KBM-7 (cell line): ENCODE measurements around the gene TRPV6.

Experiments
- DNase-seq: peaks from one replicate; pipeline ENCODE4 v3.0.0-alpha.2; 2015
- in situ Hi-C: fragments of 300-500 bp; cut with MboI; formaldehyde crosslinking; loops from 2 replicates; pipeline ENCODE4 v1.14.3; 2020; ENCODE audit warnings: low sequenced_read_pairs, low pct_unique_long_range_greater_than_20kb, mixed read lengths

The TRPV6 gene

DNA sequence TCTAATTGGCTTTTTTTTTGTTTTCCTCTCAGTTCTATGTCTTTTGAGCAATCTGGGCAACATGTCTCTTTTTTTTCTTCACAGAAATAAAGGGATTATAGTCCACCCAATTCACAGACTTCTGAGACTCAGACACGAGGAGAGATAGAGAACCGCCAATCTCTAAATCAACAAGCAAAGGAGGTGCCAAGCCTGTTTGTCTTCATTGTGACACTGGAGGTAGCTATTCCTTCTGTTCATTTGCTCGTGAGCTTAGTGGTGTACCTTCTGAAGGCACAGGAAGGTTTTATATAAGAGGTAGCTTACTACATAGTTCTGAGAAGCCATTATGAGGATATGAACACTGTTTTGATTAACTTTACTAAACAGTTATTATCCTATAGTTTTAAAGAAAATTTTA is 24.6 kb downstream of the TRPV6 start:
- DNase-seq: no peak
- in situ Hi-C loops: loop anchor here (25.0 kb wide), 1 partner anchor 351 kb away; the partner anchor contains the start of gene TAS2R40

DNA sequence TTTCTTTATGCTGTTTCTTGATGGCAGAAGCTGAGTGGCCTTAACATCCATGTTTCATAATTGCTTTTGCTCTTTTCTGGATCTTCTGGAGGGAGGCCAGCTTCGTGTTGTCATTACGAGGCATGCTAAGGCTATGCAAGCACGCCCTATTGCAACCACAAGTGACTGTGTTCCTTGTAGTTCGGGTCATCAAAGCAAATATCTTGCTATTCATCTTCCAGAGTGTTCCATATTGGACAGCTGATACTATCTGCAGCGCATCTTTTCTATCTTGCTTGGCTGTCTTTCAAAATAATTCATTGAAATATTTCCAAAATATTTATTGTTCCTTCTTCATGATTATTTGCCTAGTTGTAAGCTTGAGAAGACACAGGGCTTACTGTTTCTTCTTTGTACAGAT is 25.7 kb downstream of the TRPV6 start:
- in situ Hi-C loops: loop anchor here (25.0 kb wide), 1 partner anchor 352 kb away; the partner anchor contains the start of gene TAS2R40
- no peak for DNase-seq

DNA sequence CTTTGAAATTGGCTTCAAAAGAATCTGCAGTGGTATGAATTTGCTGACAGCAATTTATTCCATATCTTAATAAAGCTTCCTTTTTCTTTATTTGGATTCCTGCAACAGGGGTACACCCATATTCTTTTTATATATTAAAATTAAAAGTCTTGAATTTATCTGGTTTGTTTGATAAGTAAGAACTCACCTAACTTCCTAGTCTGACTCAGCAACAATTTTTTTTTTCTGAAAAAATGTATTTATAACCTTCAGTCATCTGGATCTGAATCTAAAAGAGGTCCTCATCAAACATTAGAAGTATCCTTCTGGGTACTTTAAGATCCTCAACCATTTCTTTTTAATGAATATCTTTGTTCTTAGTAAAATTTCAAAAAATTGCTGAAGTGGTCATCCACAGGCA is 26.1 kb downstream of the TRPV6 start:
- no peak for DNase-seq
- in situ Hi-C loops: loop anchor here (25.0 kb wide), 1 partner anchor 353 kb away; the partner anchor contains the start of gene TAS2R40

DNA sequence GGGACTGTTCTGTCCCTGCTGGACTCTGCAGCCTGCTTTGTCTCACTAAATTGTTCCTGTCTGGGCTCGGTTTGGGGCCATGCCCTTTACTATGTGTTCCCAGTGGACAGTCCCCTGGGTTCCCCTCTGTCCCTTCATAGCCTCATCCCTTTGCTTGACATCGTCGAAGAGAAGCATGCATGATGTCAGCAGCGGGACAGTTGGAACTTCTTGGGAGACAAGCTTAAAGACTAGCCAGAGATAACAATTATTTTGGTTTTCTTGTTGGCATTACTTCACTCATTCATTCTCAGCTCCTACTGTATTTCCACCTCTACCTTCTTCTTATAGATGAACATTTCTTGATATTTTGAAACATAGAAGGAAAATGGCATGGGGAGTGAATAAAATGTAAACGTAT is 27.9 kb downstream of the TRPV6 start:
- no peak for DNase-seq
- in situ Hi-C loops: loop anchor here (25.0 kb wide), 1 partner anchor 355 kb away; the partner anchor contains the start of gene TAS2R40

DNA sequence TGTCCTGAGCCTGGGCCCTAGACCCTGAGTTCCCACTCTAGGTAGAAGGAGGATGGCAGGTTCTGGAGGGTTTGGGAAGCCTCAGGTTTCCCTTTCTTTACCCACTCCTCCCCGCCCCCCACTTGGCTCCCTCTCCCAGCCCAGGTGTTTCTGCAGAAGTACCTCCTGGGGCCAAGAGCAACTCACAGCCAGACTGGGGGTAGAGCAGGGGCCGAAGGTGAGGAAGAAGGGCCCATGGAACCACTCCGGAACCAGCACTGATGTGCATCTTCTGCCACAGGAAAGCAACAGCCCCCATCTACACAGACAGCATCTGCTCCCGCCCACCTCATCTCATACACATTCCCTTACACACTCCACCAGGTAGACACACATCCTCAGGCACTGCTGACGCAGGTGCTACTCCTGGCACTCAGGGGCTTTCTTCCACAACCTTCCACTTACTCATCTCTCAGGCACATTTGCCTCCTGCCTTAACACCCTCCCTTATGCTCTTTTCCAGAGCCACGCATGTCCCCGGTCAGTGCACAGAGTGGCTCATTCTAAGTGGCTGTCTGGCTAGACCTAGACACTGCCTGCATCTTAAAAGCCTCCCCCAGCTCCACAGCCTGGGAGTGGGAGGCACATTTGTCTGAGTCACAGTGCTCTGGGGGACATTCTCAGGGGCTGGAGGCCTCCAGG is 28.8 kb downstream of the TRPV6 start:
- in situ Hi-C loops: loop anchor here (25.0 kb wide), 1 partner anchor 356 kb away; the partner anchor contains the start of gene TAS2R40
- no peak for DNase-seq

DNA sequence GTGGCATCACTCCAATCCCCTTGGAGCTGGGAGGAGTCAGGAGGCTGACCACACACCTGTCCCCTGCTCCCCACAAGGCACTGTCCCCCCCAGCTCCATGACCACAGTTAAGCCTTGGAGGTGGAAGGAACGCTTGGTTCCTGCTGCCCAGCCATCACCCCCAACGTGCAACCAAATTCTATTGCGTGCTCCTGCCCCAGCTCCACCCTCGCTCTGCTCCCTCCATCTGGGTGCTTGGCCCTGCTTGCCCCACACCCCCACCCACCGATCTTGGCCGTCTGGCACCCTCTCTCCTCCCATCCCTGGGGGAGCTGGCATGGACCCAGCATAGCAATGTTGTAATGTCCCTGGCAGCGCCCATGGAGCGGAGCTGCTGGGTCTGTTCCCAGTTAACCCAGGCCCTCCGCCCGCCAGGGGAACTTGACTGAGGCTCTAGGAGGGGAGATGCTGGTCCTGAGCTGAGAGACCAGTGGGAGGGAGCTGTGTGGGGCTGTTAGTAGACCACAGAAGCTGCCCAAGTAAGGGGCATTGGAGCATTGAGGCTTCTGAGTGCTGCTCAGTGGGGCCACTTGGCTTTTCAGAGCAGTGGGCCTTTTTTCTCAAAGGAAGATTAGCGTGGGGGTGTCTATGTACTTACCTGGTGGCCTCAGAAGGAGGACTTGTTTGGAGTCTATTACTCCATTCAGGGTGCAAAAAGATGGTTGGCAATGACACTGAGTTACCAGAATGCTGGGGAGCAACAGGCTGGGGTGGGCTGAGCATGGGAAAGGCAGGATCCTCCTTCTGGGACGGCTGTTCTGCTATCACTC is 29.6 kb downstream of the TRPV6 start:
- DNase-seq: no peak
- in situ Hi-C loops: loop anchor here (25.0 kb wide), 1 partner anchor 356 kb away; the partner anchor contains the start of gene TAS2R40

DNA sequence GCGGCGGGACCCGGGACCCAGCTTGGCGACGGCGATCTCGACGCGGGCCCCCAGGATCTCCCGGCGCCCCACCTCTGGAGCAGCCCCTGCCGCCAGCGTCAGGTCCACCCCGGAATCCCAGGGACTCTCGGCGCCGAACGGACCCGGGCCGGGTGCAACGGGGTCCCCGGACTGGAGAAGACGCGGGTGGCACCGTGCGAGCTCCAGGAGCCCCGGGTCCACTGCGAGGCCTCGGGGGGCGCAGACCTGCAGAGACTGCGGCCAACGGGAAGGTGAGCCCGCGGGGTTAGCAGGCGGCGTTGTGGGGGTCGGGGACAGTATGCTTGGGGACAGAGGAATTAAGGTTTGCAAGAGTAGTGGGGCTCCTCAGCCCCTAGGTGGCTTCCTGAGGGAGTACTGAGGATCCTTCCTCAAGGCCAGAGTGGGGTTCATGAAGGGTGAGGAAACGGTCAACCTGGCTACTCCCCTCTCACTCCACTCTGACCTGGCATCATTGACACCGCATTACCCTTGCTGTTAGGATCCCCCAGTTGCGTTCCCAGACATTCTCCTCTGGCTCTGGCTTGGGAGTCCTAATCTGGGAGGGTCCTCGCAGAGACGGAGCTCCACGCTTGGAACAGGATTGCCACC is 30.3 kb downstream of the TRPV6 start:
- DNase-seq: peak; percentile 21
- in situ Hi-C loops: loop anchor here (25.0 kb wide), 1 partner anchor 357 kb away; the partner anchor contains the start of gene TAS2R40

DNA sequence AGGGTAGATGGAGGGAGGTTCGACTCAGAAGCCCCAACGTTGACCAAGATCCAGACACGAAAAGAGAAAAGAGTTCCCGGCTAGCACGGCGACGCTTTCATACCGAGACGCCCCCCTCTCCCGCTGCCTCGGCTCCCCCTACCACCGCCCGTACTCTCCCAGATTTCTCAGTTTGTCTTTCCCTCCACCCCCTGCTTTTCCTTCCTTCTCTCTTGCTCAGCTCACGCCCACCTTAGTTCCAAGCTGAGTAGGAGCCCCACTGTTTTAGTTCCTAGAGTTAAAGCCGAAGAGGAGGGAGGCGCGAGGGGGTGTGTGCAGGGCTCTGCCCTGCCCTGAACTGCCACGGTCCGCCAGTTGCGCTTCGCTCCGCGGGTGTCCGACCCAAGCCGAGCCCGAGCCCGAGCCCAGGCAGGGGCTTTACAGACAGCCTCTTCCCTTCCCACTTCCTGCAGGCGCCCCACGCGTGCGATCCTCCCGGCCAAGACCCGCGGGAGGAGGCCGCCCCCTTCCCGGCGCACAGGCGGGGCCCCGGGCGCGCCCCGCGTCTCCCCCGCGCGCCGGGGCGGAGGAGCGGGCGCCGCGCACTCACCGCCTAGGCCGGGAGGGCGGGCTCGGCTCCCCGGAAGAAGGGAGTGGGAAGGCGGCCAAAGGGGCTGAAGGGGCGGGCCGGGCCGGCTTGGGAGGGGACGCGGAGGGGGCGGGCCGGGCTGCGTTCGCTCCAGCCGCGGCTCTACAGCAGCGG is 31.0 kb downstream of the TRPV6 start, which contains the start of gene EPHB6:
Gene EPHB6 (plus strand): TSS at position 705 of the 742 bp plus-strand sequence. CDS start 8,152 bp downstream, outside the sequence.
- in situ Hi-C loops: loop anchor here (25.0 kb wide), 1 partner anchor 358 kb away; the partner anchor contains the start of gene TAS2R40
- DNase-seq: peak; percentile 78

DNA sequence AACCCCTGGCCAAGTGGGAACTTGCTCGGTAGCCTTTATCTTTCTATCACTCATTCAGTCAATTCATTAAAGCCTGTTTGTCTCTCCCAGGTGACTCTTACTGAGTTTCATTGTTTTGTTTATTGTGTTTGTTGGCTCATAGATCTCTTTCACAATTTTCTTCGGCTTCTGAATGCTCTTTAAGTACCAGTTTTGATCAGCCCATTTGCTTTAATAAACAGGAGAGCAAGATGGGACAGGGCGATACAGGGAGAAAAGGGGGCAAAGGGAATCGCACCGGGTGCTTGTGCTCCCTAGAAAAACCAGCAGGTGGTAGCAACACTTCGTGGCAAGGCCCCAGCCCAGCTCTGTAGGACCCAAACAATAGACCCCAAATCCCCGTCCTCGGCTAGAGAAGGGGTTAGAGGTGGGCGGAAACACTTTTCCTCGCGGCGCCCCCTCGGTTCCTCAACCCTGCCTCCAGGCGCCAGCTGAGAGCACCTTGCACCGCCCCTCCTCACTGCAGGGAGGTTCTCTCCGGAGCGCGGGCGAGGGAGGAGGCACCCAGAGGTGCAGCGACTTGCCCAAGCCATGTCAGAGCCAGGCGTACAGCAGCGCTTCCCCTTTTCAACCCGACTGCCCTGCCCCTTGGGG is 31.7 kb downstream of the TRPV6 start:
- in situ Hi-C loops: loop anchor here (25.0 kb wide), 1 partner anchor 358 kb away; the partner anchor contains the start of gene TAS2R40
- DNase-seq: peak; percentile 93

DNA sequence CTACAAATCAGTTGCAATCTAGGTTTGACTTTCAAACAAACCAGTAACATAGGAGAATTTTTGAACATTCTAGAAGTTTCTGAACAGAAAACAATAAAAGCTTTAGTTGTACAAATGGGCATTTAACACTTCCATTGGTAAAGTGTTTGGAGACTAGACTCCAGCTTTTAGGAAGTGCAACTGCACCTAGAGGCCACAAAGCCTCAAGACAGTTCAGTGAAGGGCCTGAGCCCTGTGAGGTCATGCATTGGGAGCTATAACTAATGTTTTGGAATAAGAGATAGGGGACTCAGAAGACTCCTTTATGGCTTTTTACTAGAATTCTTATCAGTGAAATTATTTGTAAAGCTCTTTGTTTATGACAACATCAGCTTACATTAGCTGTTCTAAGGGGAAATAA is 33.6 kb downstream of the TRPV6 start:
- no peak for DNase-seq
- in situ Hi-C loops: loop anchor here (25.0 kb wide), 1 partner anchor 360 kb away; the partner anchor contains the start of gene TAS2R40

DNA sequence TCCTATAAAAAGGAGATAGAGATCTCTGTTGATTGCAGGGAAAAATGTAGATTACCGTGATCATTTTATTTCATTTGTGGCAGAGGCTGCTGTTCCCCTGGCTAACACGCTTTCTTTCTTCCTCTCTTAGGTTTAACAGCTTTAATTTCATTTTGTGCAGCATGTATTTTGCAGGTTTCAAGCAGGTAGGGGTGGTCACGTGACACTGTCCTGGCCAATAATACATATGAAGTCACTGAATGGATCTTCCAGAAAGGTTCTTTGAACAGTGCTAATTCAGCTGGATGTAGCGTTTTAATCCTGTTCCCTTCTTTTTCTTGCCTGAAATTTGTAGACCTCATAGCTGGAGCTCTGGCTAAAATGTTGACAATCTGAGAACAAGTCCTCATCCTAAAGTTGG is 34.3 kb downstream of the TRPV6 start:
- in situ Hi-C loops: loop anchor here (25.0 kb wide), 1 partner anchor 361 kb away; the partner anchor contains the start of gene TAS2R40
- DNase-seq: no peak

DNA sequence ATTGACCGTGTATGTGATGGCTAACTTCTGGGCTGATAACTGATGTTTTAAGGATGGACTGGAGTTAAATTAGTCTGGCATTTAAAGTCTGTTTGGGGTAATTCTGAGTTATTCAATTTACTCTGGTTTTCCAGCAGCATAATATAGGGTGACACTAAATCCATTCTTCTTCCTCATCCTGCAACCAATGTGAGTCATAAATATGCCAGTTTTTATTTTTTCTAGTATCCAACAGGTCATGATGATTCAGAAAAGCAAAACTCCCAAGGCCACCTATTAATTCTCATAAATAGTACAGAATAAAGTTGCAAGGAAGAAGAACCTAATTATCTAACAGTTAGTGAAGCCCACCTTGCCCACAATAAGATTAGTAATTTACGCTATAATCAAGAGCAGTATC is 38.2 kb downstream of the TRPV6 start:
- in situ Hi-C loops: no loop called here
- DNase-seq: no peak

DNA sequence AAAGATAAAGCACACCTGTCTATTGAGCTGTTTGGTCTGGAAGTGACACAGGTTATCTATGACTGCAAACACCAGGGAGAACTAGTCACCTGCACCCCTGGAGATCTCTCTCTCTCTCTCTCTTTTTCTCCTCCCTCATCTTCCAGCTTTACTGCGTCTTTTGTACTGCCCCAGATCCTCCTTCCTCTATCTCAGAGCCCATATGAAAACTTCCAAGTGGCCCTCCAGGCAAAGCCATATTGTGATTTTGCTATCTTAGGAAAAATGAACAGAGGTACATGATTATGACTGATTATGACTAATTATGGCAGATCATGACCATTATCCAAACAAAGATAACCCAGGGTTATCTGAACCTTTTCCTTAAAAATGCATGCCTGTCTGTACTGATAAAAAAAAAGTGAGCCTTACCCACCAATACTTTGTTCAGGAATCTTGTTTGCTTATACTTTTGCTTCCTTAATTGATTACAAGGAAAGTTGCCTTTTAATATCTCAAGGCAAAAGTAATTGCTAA is 43.2 kb downstream of the TRPV6 start:
- in situ Hi-C loops: no loop called here
- no peak for DNase-seq

DNA sequence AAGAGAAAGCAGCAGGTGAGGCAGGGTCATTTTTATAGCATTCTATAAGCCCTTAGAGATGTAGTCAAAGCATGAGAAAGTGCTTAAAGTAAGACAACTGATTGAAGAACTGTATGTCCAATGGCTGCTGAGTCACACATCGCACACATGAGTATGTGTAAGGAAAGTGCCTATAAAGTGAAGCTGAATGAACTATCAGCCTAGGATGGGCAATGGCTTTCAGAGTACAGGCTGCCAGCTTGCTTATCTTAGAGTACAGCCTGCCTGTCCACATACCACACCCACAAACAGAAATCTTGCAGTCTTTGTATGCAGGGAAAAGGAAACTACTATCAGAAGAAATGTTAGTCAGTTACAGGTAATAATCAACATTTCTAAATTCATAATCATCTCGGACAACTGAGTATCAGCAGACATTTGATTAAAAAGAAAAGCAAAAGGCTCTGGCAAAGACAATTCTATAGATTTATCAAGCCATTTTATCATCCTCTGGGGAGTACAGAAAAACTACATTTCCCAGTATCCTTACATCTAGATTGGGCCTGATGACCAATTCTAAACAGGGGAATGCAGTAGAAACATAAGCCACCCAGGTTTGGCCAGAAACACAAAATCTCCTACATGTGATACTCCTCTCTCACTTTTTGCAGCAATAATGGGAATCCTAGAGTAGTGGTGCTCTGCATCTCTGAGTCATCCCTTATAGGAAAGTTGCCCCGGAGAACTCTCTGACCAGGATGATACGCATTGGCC is 46.9 kb downstream of the TRPV6 start:
- in situ Hi-C loops: no loop called here
- no peak for DNase-seq

DNA sequence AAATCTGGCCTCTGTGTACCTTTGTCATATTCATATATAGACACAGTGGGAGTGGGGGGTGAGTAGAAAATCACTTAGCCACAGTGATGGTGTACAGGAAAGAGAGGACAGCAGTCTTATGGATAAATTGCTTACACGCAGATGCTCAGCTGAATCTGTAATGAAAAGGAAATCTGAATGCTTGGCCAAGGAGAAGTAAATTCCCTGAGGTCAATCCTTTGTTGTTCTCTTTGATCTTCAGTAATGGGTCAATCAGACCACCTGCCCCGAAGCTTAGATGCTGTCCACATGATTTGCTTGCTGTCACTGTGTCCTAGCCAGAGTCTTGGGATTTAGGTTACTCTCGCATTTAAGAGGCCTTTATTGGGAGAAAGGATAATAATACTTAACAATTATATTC is 49.1 kb downstream of the TRPV6 start:
- in situ Hi-C loops: no loop called here
- no peak for DNase-seq

DNA sequence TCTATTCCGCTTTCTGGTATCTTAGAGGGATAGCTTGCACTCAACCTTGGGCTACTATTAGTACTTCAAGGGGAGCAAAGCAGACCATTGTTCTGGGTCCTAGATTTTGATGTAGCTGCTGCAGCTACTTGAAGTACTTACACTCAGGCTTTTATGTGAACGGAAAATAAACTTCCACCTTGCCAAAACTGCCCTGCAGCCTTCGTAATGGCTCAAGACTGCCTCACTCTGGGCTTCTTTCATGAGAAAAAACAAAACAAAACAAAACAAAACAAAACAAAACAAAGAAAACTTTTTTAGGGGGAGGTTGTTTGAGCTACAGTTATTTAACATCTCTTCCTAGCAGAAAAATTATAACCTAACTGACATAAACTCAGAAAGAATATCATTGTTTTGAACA is 50.1 kb downstream of the TRPV6 start:
- DNase-seq: no peak
- in situ Hi-C loops: no loop called here
